ENCODE data around the gene CHD6.

GRCh38 chr20:41609474-41609873, 8.7 kb downstream of the CHD6 start:
- TF ChIP-seq EZH2 (IDR thresholded peaks at IDR 0.05) = no peak
- TF ChIP-seq POLR2AphosphoS5 (IDR thresholded peaks at IDR 0.05; ENCODE audit: borderline replicate concordance, low read depth, low read length) = no peak
- no peak for TF ChIP-seq FOXP2 (optimal IDR thresholded peaks at IDR 0.05; ENCODE audit: control extremely low read depth, extremely low read length, insufficient read depth)

Data from SK-N-MC (cell line).